Spleen (tissue), 7 donors: ENCODE data around the gene ATP8A2.

ENCODE experiments used
- POLR2A ChIP-seq, 3 donors: fragments of 450-650 bp; IDR thresholded peaks; one replicate each; pipeline ENCODE4 v1.5.1; 2017; ENCODE audit warnings: antibody characterized with exemption in 3 of 3, mild to moderate bottlenecking in 1 of 3
- POLR2AphosphoS5 ChIP-seq, 3 donors: sonication (generic); formaldehyde crosslinking; IDR thresholded peaks; one replicate each; pipeline ENCODE4 v1.5.1; 2017; ENCODE audit warnings: antibody characterized with exemption in 3 of 3
- TF ChIP-seq, protein P1 (sequence below), 11 experiments: fragments of 200-600 bp in 7 of 11; fragments of 450-650 bp in 4 of 11; sonication (generic) in 4 of 11; IDR thresholded peaks in 8 of 11; conservative IDR thresholded peaks in 3 of 11; 1 replicate in 7 of 11; 2 replicates in 4 of 11; pipeline versions ENCODE4 v1.4.0 to v1.8.0; 2016 to 2021; ENCODE audit warnings: antibody characterized with exemption in 11 of 11, inconsistent platforms in 4 of 11, mild to moderate bottlenecking in 1 of 11
- donor health status: DM: no; HTN: no; CAD: no; lungs with moderate emphysema.
- donor health status: DM: no; HTN: no; CAD: no.
- donor health status: DM: no; HTN: no; CAD: no.

DNA sequence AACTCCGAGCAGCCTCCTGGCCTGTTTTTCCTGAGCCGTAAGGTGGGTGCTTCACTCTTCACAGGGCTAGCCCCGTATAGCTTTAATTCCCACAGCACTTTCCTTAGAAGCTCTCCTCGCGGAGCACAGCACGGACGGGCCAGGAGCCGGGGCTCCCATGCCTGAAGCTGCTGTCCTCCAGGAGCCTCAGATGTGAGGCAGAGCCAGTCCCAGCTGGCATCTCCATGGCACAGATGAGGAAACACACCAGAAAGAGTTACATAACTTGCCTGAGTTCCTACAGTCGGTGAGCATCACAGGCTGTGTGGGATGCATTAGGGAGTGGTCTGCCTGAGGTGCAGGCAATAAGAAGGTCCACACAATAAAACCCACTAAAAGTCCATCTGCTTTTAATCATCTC, 118.5 kb downstream of the ATP8A2 start:
- TF ChIP-seq, protein P1, sequence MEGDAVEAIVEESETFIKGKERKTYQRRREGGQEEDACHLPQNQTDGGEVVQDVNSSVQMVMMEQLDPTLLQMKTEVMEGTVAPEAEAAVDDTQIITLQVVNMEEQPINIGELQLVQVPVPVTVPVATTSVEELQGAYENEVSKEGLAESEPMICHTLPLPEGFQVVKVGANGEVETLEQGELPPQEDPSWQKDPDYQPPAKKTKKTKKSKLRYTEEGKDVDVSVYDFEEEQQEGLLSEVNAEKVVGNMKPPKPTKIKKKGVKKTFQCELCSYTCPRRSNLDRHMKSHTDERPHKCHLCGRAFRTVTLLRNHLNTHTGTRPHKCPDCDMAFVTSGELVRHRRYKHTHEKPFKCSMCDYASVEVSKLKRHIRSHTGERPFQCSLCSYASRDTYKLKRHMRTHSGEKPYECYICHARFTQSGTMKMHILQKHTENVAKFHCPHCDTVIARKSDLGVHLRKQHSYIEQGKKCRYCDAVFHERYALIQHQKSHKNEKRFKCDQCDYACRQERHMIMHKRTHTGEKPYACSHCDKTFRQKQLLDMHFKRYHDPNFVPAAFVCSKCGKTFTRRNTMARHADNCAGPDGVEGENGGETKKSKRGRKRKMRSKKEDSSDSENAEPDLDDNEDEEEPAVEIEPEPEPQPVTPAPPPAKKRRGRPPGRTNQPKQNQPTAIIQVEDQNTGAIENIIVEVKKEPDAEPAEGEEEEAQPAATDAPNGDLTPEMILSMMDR (IDR thresholded peaks at IDR 0.05 in 8 of 11, conservative IDR thresholded peaks at IDR 0.05 in 3 of 11): no peak
- TF ChIP-seq POLR2AphosphoS5 (IDR thresholded peaks at IDR 0.05) (no peak), POLR2A (IDR thresholded peaks at IDR 0.05) (no peak)
